OCI-LY7 (cell line): ENCODE results near the gene NPEPL1. TPM values are rescaled to one million over a fixed set of nuclear protein-coding genes. Genes with fewer than 3 reads are reported as not detected.
"Not testable (repeated sequence)": the region's sequence is repeated elsewhere in the genome, so short reads cannot be mapped to it uniquely, and the experiment has no call there.

ENCODE experiments used
- BruUV-seq: library from RNA; stranded (reverse); fragments of 400-500 nt; replicated peaks from 2 replicates; lab custom pipeline; 2021; lab: Mats Ljungman, UMichigan
- CTCF ChIA-PET: fragments of 300-600 bp; sonication (Branson Sonifier 250); formaldehyde crosslinking; loops from one replicate; lab custom pipeline; 2022; ENCODE audit warnings: antibody characterized with exemption; ENCODE audit not compliant: unreplicated experiment; lab: Charles Lee
- POLR2A ChIA-PET: fragments of 300-600 bp; sonication (Branson Sonifier 250); formaldehyde crosslinking; loops from one replicate; lab custom pipeline; 2022; ENCODE audit warnings: antibody characterized with exemption; lab: Charles Lee
- DNase-seq: peaks from one replicate; pipeline ENCODE4 v3.0.0-alpha.2; 2015; ENCODE audit warnings: low spot score
- H2AFZ ChIP-seq: fragments of 200-600 bp; sonication (generic), shearing (Covaris generic); 2 replicates; pipeline ENCODE4 v1.6.1; 2014; ENCODE audit warnings: mild to moderate bottlenecking, antibody characterized with exemption, low read length, moderate library complexity
- H3K27ac ChIP-seq: fragments of 200-600 bp; sonication (generic); 2 replicates; pipeline ENCODE4 v1.5.1; 2014; ENCODE audit warnings: mixed run types, low read depth, mild to moderate bottlenecking, moderate library complexity, low read length, inconsistent platforms; ENCODE audit not compliant: poor library complexity, severe bottlenecking
- H3K36me3 ChIP-seq: fragments of 200-600 bp; sonication (generic); 2 replicates; pipeline ENCODE4 v1.6.1; 2014; ENCODE audit warnings: mild to moderate bottlenecking, antibody characterized with exemption, low read length, moderate library complexity, mixed read lengths; ENCODE audit not compliant: insufficient read depth
- H3K4me1 ChIP-seq: fragments of 200-600 bp; sonication (generic); 2 replicates; pipeline ENCODE4 v1.5.1; 2014; ENCODE audit warnings: mild to moderate bottlenecking, low read length; ENCODE audit not compliant: insufficient read depth, poor library complexity, severe bottlenecking
- H3K4me2 ChIP-seq: fragments of 200-600 bp; sonication (generic); 2 replicates; pipeline ENCODE4 v1.6.1; 2014; ENCODE audit warnings: mild to moderate bottlenecking, low read length
- H3K4me3 ChIP-seq: fragments of 200-600 bp; sonication (generic); 2 replicates; pipeline ENCODE4 v1.5.1; 2014; ENCODE audit warnings: mild to moderate bottlenecking, low read depth, low read length; ENCODE audit not compliant: poor library complexity, severe bottlenecking
- H3K79me2 ChIP-seq: fragments of 200-600 bp; sonication (generic); 2 replicates; pipeline ENCODE4 v1.6.1; 2016; ENCODE audit warnings: low read depth, mild to moderate bottlenecking, low read length, moderate library complexity, mixed read lengths; ENCODE audit not compliant: insufficient read depth
- H3K9me2 ChIP-seq: fragments of 200-600 bp; sonication (generic); 2 replicates; pipeline ENCODE4 v1.6.1; 2016; ENCODE audit warnings: mild to moderate bottlenecking, low read length, mixed read lengths; ENCODE audit not compliant: insufficient read depth
- H3K9me3 ChIP-seq: fragments of 200-600 bp; sonication (generic); 2 replicates; pipeline ENCODE4 v1.6.1; 2014; ENCODE audit warnings: mild to moderate bottlenecking, mixed run types, low read length, mixed read lengths
- H4K20me1 ChIP-seq: fragments of 200-600 bp; sonication (generic); 2 replicates; pipeline ENCODE4 v1.6.1; 2014; ENCODE audit warnings: mild to moderate bottlenecking, antibody characterized with exemption, low read length, moderate library complexity, mixed read lengths; ENCODE audit not compliant: insufficient read depth
- EZH2phosphoT487 ChIP-seq: fragments of 200-600 bp; sonication (generic); IDR thresholded peaks from 2 replicates; pipeline ENCODE4 v1.6.1; 2018; ENCODE audit warnings: low read depth, borderline replicate concordance, mild to moderate bottlenecking, mixed run types, antibody characterized with exemption, low read length, moderate library complexity, mixed read lengths
- intact Hi-C: fragments of 100-400 bp; cut with micrococcal nuclease; formaldehyde crosslinking; loops from one replicate; pipeline ENCODE4 v1.10.0; 2022; ENCODE audit not compliant: unreplicated experiment
- total RNA-seq, 2 experiments: library from RNA; depleted of rRNA in 1 of 2; stranded (reverse); fragments of >200 nt in 1 of 2; shearing (Covaris generic) in 1 of 2; gene quantifications; 2 replicates each; pipeline ENCODE4 v1.2.3, GENCODE V29; 2014 to 2022
- TF ChIP-seq, protein P1 (sequence below): fragments of 200-600 bp; sonication (generic); conservative IDR thresholded peaks from 2 replicates; pipeline ENCODE4 v1.5.1; 2014; ENCODE audit warnings: mild to moderate bottlenecking, antibody characterized with exemption, low read length, moderate library complexity, mixed read lengths

NPEPL1 gene
- total RNA-seq, 2 experiments from 2014 or later: 3.4 to 11.5 TPM

DNA sequence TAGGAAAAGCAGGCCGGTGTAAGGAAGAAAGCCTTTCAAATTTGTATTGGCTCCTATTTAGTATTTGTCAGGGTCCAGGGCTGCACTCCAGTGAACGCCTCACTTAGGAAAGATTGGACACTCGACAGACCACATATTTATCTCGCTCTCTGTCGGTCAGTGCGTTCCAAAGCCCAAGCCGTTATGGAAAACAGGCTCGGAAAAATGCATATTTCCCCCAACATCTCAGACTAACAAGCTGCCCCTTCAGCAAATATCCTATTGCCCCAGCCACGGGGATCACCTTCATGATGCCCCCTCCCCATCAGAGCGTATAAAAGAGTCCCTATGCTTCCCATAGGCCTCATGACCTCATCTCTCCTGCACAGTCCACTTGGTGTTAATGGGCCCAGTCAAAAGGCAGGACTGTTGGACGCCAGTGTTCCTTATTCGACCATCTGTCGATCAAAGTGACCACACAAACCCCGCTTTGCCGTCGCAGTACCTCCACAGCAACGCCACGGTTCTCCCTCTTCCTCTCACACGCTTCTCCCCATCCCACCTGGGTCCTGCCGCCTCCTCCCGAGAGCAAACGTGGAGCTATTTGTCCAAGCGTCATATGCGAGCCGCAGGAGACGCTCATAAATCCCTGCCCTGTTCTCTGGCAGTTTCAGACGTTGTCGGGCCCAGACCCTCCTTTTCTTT is 63.3 kb downstream of the NPEPL1 start:
- Histone ChIP-seq H3K27ac (no peak overlapping the region), H3K4me1 (no peaks in the 10 kb centered on the region), H3K4me2 (no peak overlapping the region), H2AFZ (no peak overlapping the region), H3K79me2 (no peaks in the 10 kb centered on the region), H3K36me3 (no peaks in the 10 kb centered on the region), H4K20me1 (no peaks in the 10 kb centered on the region), H3K9me2 (no peaks in the 10 kb centered on the region), H3K9me3 (no peaks in the 10 kb centered on the region), H3K4me3 (no peak overlapping the region)
- POLR2A ChIA-PET: no interaction called here
- no peak for DNase-seq
- intact Hi-C loops: no loop called here
- no peak for TF ChIP-seq EZH2phosphoT487
- TF ChIP-seq, protein P1, sequence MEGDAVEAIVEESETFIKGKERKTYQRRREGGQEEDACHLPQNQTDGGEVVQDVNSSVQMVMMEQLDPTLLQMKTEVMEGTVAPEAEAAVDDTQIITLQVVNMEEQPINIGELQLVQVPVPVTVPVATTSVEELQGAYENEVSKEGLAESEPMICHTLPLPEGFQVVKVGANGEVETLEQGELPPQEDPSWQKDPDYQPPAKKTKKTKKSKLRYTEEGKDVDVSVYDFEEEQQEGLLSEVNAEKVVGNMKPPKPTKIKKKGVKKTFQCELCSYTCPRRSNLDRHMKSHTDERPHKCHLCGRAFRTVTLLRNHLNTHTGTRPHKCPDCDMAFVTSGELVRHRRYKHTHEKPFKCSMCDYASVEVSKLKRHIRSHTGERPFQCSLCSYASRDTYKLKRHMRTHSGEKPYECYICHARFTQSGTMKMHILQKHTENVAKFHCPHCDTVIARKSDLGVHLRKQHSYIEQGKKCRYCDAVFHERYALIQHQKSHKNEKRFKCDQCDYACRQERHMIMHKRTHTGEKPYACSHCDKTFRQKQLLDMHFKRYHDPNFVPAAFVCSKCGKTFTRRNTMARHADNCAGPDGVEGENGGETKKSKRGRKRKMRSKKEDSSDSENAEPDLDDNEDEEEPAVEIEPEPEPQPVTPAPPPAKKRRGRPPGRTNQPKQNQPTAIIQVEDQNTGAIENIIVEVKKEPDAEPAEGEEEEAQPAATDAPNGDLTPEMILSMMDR: no peak
- CTCF ChIA-PET: no interaction called here
- no TSS peak for BruUV-seq

DNA sequence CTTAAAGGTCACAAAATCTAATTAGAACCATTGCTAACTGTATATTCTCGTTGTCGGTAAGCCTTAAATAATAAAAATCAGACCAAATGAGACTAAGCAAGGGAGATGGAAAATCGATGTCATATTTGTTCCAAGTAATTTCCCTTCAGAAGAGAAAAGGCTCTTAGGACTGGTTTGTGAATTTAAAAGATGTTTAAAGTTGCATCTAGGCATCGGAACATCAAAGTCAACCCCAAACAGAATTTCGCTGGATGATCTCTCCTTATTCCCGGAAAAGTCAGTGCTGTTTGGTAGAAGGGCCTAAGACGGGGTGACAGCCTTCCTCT is 63.8 kb downstream of the NPEPL1 start:
- intact Hi-C loops: no loop called here
- Histone ChIP-seq H2AFZ (no peak overlapping the region), H3K4me1 (no peaks in the 10 kb centered on the region), H3K36me3 (no peaks in the 10 kb centered on the region), H3K4me2 (no peak overlapping the region), H3K27ac (no peak overlapping the region), H4K20me1 (no peaks in the 10 kb centered on the region), H3K9me3 (no peaks in the 10 kb centered on the region), H3K9me2 (no peaks in the 10 kb centered on the region), H3K79me2 (no peaks in the 10 kb centered on the region), H3K4me3 (no peak overlapping the region)
- ChIA-PET POLR2A (no interaction called here), CTCF (no interaction called here)
- TF ChIP-seq, protein P1: no peak
- no peak for TF ChIP-seq EZH2phosphoT487
- no TSS peak for BruUV-seq
- DNase-seq: no peak

DNA sequence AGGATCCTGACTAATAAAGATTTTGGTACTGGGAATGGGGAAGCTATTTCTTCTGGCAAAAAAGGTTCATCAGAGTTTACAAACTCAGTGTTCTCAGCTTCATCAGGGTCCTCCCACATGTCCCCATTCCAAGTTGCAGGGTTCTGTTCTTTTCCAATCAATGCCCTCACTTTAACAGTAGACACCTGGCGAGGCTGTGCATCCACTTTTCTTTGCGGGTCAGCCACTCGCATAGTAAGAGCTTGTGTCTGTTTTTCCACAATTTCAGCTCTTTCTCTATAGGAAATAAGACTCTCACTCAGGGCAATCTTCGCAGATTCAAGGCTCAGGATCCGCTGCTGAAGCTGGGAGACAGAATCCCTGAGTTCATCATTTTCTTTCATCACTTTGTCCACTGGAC is 65.0 kb downstream of the NPEPL1 start:
- POLR2A ChIA-PET, H2AFZ ChIP-seq, intact Hi-C loops, DNase-seq, H3K9me2 ChIP-seq, H3K4me3 ChIP-seq, H3K4me2 ChIP-seq, CTCF ChIA-PET, H4K20me1 ChIP-seq, H3K79me2 ChIP-seq, H3K36me3 ChIP-seq, H3K4me1 ChIP-seq, H3K9me3 ChIP-seq, BruUV-seq, H3K27ac ChIP-seq: not testable (repeated sequence)
